Thyroid gland (tissue), 4 donors: ENCODE measurements around the gene PTPRN2. TPM values are rescaled to one million over a fixed set of nuclear protein-coding genes. Genes with fewer than 3 reads are reported as not detected.

Source experiments
- DNase-seq, 2 donors: peaks; one replicate each; pipeline ENCODE4 v3.0.0-alpha.2; 2019
- H3K27ac ChIP-seq, 3 donors: fragments of 200-600 bp; sonication (generic); 1 replicate in 2 of 3; 2 replicates in 1 of 3; pipeline ENCODE4 v1.5.1; 2016 to 2019; ENCODE audit warnings: mild to moderate bottlenecking in 1 of 3, moderate library complexity in 1 of 3
- H3K27me3 ChIP-seq: fragments of 200-600 bp; sonication (generic); one replicate; pipeline ENCODE4 v1.5.1; 2019
- H3K36me3 ChIP-seq, 2 donors: fragments of 200-600 bp; sonication (generic); one replicate each; pipeline ENCODE4 v1.5.1; 2016 to 2019
- H3K4me1 ChIP-seq, 2 donors: fragments of 200-600 bp; sonication (generic); one replicate each; pipeline ENCODE4 v1.5.1; 2017 to 2019
- H3K4me3 ChIP-seq, 3 donors: fragments of 200-600 bp; sonication (generic); replicated peaks in 1 of 3; 1 replicate in 2 of 3; 2 replicates in 1 of 3; pipeline ENCODE4 v1.5.1; 2016; ENCODE audit warnings: mild to moderate bottlenecking in 1 of 3
- H3K9me3 ChIP-seq: fragments of 200-600 bp; sonication (generic); one replicate; pipeline ENCODE4 v1.5.1; 2017
- POLR2A ChIP-seq, 2 donors: fragments of 450-650 bp; IDR thresholded peaks; one replicate each; pipeline ENCODE4 v1.6.1; 2017; ENCODE audit warnings: antibody characterized with exemption in 2 of 2, mild to moderate bottlenecking in 2 of 2, moderate library complexity in 1 of 2
- WGBS, 2 donors: methylation state at CpG; one replicate each; pipeline ENCODE4 v1.1.5; 2017; 5-methylcytosine and 5-hydroxymethylcytosine counted together
- intact Hi-C: fragments of 100-400 bp; cut with DNase I; formaldehyde crosslinking; loops from one replicate; pipeline ENCODE4 v1.15.1; 2023
- total RNA-seq, 4 donors: library from RNA; depleted of rRNA; stranded (reverse); fragments of >200 nt; gene quantifications; one replicate each; pipeline ENCODE4 v1.2.3, GENCODE V29; 2016
- TF ChIP-seq, protein P1 (sequence below), 6 experiments: fragments of 200-600 bp in 3 of 6; fragments of 450-650 bp in 3 of 6; sonication (generic) in 3 of 6; IDR thresholded peaks; one replicate each; pipeline ENCODE4 v1.5.1; 2016 to 2019; ENCODE audit warnings: antibody characterized with exemption in 6 of 6, mild to moderate bottlenecking in 2 of 6, inconsistent platforms in 1 of 6, moderate library complexity in 1 of 6

Gene PTPRN2
- total RNA-seq, 4 donors from 2014 or later: 4.2 to 9.9 (median 7.7) TPM

DNA sequence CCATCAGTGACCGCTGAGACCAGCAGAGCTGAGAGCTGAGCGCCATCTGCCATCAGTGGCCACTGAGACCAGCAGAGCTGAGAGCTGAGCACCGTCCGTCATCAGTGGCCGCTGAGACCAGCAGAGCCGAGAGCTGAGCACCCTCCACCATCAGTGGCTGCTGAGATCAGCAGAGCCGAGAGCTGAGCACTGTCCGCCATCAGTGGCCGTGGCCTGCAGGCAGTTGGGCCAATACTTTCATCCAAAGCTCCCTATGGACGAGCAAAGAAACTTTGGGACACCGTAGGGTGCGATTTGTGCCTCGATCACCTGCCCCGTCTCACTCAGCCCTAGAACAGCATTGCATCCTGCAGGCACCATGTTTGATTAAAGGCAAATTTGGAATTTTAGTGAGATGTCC is 985.0 kb downstream of the PTPRN2 start:
- no peak overlapping the region for H3K27ac ChIP-seq
- no peaks in the 10 kb centered on the region for H3K36me3 ChIP-seq
- H3K9me3 ChIP-seq: no peaks in the 10 kb centered on the region
- H3K4me3 ChIP-seq: no peak overlapping the region
- TF ChIP-seq, protein P1, sequence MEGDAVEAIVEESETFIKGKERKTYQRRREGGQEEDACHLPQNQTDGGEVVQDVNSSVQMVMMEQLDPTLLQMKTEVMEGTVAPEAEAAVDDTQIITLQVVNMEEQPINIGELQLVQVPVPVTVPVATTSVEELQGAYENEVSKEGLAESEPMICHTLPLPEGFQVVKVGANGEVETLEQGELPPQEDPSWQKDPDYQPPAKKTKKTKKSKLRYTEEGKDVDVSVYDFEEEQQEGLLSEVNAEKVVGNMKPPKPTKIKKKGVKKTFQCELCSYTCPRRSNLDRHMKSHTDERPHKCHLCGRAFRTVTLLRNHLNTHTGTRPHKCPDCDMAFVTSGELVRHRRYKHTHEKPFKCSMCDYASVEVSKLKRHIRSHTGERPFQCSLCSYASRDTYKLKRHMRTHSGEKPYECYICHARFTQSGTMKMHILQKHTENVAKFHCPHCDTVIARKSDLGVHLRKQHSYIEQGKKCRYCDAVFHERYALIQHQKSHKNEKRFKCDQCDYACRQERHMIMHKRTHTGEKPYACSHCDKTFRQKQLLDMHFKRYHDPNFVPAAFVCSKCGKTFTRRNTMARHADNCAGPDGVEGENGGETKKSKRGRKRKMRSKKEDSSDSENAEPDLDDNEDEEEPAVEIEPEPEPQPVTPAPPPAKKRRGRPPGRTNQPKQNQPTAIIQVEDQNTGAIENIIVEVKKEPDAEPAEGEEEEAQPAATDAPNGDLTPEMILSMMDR (IDR thresholded peaks at IDR 0.05): no peak
- no peak for TF ChIP-seq POLR2A (IDR thresholded peaks at IDR 0.05)
- H3K4me1 ChIP-seq: no peaks in the 10 kb centered on the region
- intact Hi-C loops: no loop called here
- 93 to 97% methylated on average over 5 to 13 of the region's 14 CpGs for WGBS, 2 donors
- H3K27me3 ChIP-seq: no peaks in the 10 kb centered on the region
- no peak for DNase-seq

DNA sequence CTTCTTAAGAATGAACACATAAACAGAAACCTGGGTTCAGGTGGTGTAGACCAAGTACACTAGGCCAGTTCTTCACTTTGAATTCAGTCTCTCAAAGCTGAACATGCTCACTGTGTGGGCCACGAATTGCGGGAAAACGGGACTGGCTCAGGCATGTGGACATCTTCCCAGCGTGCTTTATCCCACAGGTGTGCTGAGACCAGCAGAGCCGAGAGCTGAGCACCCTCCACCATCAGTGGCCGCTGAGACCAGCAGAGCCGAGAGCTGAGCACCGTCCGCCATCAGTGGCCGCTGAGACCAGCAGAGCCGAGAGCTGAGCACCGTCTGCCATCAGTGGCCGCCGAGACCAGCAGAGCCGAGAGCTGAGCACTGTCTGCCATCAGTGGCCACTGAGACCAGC is 985.5 kb downstream of the PTPRN2 start:
- no peaks in the 10 kb centered on the region for H3K9me3 ChIP-seq
- H3K27me3 ChIP-seq: no peaks in the 10 kb centered on the region
- no peak for DNase-seq
- H3K36me3 ChIP-seq: no peaks in the 10 kb centered on the region
- intact Hi-C loops: no loop called here
- no peak overlapping the region for H3K27ac ChIP-seq
- H3K4me1 ChIP-seq: no peaks in the 10 kb centered on the region
- TF ChIP-seq, protein P1 (IDR thresholded peaks at IDR 0.05): no peak
- no peak for TF ChIP-seq POLR2A (IDR thresholded peaks at IDR 0.05)
- WGBS, 2 donors: 75 to 98% methylated on average over 12 to 14 of the region's 15 CpGs
- H3K4me3 ChIP-seq: no peak overlapping the region

DNA sequence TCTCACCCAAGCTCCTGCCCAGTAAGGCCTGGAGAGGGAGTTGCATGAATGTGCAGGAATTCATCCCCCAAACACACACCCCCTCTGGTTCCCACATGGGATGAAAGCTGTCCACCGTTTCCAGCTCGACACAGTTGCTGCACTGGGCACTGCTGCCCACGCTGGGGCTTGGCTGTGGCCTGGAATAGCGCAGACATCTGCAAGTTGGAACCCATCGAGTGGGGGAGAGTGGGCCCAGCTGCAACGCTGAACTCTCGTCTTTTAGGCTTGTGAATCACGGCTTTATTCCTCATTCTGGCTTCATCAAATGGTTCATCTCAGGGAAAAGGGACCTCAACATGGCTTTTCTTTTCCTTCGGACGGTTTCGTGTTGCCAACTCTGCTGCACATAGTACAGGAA is 986.1 kb downstream of the PTPRN2 start:
- Histone ChIP-seq H3K27me3 (no peaks in the 10 kb centered on the region), H3K4me3 (no peak overlapping the region), H3K27ac (no peak overlapping the region), H3K9me3 (no peaks in the 10 kb centered on the region), H3K4me1 (no peaks in the 10 kb centered on the region), H3K36me3 (no peaks in the 10 kb centered on the region)
- WGBS, 2 donors: 84 to 90% methylated on average over 11 of the region's 11 CpGs
- no peak for DNase-seq
- intact Hi-C loops: no loop called here
- TF ChIP-seq, protein P1 (IDR thresholded peaks at IDR 0.05): no peak
- no peak for TF ChIP-seq POLR2A (IDR thresholded peaks at IDR 0.05)

DNA sequence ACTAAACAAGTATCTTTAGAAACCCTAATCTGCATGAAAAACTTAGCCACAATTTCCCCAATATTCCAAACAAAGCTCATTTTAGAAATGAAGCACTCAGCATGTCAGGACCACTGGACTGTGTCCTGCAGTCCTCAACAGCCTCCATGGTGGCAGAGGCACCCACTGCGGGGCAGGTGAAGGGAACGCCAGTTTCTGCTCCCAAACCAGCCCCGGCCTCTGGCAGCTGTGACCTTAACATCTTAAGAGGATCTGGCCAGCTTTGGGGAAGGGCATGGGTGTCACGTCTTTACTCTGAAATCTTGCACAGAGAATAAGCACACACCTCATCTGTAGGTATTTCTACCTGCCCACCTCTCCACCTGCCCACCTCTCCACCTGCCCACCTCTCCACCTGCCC is 988.1 kb downstream of the PTPRN2 start:
- TF ChIP-seq, protein P1 (IDR thresholded peaks at IDR 0.05): no peak
- no peak for TF ChIP-seq POLR2A (IDR thresholded peaks at IDR 0.05)
- Histone ChIP-seq H3K27me3 (no peaks in the 10 kb centered on the region), H3K4me3 (no peak overlapping the region), H3K36me3 (no peaks in the 10 kb centered on the region), H3K4me1 (no peaks in the 10 kb centered on the region), H3K27ac (no peak overlapping the region), H3K9me3 (no peaks in the 10 kb centered on the region)
- intact Hi-C loops: no loop called here
- no peak for DNase-seq
- WGBS, 2 donors: 68 to 87% methylated on average over 3 to 4 of the region's 4 CpGs

DNA sequence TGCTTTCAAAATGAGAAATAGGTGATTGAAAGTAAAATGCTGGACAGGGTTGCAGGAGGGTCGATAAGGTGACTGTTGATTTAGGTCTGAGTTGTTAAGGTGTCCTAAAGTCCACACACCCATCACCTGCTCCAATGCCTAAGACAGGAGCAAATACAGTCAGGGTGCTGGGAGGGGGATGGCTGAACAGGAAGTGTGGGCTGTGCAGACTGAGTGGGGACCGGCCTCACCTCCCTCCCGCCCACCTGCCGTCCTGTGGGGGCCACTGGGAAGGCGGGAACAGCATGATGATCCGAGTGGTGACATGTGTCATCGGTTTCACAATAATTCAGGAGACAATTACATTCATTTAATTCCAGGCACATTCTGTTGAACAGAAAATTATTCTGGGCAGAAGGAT is 990.1 kb downstream of the PTPRN2 start:
- Histone ChIP-seq H3K4me3 (no peak overlapping the region), H3K36me3 (no peaks in the 10 kb centered on the region), H3K27ac (no peak overlapping the region), H3K4me1 (no peaks in the 10 kb centered on the region), H3K27me3 (no peaks in the 10 kb centered on the region), H3K9me3 (no peaks in the 10 kb centered on the region)
- intact Hi-C loops: no loop called here
- WGBS, 2 donors: 49 to 55% methylated on average over 7 of the region's 7 CpGs
- DNase-seq: no peak
- TF ChIP-seq, protein P1 (IDR thresholded peaks at IDR 0.05): no peak
- TF ChIP-seq POLR2A (IDR thresholded peaks at IDR 0.05): no peak
